ENCODE measurements around the gene TUBA4B. TPM values are rescaled to one million over a fixed set of nuclear protein-coding genes. Genes with fewer than 3 reads are reported as not detected.
A peak's percentile ranks its signal among the peaks of the same experiment; 100 is the strongest.

The TUBA4B gene
- polyA plus RNA-seq, 3 donors: not detected

DNA sequence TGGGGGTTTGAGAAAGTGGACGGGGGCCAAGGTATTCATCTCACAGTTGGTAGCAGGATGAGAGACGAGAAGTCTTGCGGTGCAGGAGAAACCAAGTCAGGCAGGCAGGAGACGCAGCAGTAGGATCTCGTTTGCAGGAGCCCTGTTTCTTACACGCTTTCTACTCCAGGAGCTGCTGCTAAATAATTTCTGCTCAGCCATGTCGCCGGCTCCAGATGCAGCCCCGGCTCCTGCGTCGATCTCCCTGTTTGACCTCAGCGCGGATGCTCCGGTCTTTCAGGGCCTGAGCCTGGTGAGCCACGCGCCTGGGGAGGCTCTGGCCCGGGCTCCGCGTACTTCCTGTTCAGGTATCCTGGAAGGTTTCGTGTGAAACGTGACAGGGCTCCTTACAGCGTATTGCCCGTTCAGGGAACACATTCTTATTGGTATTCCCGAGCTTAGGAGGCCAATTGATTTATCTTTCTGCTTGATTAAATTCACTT, 22.9 kb upstream of the TUBA4B start:
- Histone ChIP-seq H4K20me1 (ENCODE audit: insufficient read depth, low read length) (peaks cover 45% of the 10 kb centered on the region), H2AFZ (ENCODE audit: insufficient read depth, low read depth, low read length, poor library complexity, severe bottlenecking) (peak overlapping the region; percentile 82), H3K27me3 (ENCODE audit: control insufficient read depth in 2 of 2, insufficient read depth in 2 of 2, low read length in 2 of 2) (peaks cover 0 to 10% of the 10 kb centered on the region in 2 donors), H3K36me3 (replicated peaks in 1 of 2; ENCODE audit: control insufficient read depth in 1 of 2, insufficient read depth in 2 of 2, low read length in 2 of 2) (peaks cover 32 to 48% of the 10 kb centered on the region in 2 donors), H3K27ac (ENCODE audit: low read depth in 1 of 2, low read length in 2 of 2) (peak overlapping the region; percentile 67 to 86), H3K4me3 (replicated peaks in 1 of 3; ENCODE audit: low read depth in 2 of 3, low read length in 3 of 3) (peak overlapping the region; percentile 80 to 89 (median 81)), H3K4me2 (replicated peaks; ENCODE audit: extremely low read depth, low read length, poor library complexity, severe bottlenecking) (peak overlapping the region; percentile 96), H3K9ac (ENCODE audit: insufficient read depth, low read length, poor library complexity, severe bottlenecking) (peak overlapping the region; percentile 89), H3K4me1 (ENCODE audit: control insufficient read depth in 1 of 2, insufficient read depth in 2 of 2, low read length in 2 of 2) (peaks cover 40 to 42% of the 10 kb centered on the region in 2 donors), H3K79me2 (ENCODE audit: insufficient read depth, low read length) (peaks cover 27% of the 10 kb centered on the region), H3K9me3 (replicated peaks in 1 of 2; ENCODE audit: control insufficient read depth in 1 of 2, insufficient read depth in 1 of 2, low read length in 2 of 2) (no peaks in the 10 kb centered on the region)
- Mint-ChIP-seq H3K27ac (peak overlapping the region; percentile 88 to 99 (median 96)), H3K4me3 (peak overlapping the region; percentile 95 to 98), H3K4me1 (peaks cover 45% of the 10 kb centered on the region), H3K36me3 (peaks cover 54 to 63% of the 10 kb centered on the region in 2 donors), H3K27me3 (ENCODE audit: low read depth in 3 of 3) (peaks cover 14 to 22% (median 16%) of the 10 kb centered on the region in 3 donors), H3K9me3 (peaks cover 0 to 5% (median 0%) of the 10 kb centered on the region in 7 donors)
- TF ChIP-seq, protein P1, sequence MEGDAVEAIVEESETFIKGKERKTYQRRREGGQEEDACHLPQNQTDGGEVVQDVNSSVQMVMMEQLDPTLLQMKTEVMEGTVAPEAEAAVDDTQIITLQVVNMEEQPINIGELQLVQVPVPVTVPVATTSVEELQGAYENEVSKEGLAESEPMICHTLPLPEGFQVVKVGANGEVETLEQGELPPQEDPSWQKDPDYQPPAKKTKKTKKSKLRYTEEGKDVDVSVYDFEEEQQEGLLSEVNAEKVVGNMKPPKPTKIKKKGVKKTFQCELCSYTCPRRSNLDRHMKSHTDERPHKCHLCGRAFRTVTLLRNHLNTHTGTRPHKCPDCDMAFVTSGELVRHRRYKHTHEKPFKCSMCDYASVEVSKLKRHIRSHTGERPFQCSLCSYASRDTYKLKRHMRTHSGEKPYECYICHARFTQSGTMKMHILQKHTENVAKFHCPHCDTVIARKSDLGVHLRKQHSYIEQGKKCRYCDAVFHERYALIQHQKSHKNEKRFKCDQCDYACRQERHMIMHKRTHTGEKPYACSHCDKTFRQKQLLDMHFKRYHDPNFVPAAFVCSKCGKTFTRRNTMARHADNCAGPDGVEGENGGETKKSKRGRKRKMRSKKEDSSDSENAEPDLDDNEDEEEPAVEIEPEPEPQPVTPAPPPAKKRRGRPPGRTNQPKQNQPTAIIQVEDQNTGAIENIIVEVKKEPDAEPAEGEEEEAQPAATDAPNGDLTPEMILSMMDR (IDR thresholded peaks at IDR 0.05): no peak
- WGBS (ENCODE audit: insufficient coverage): under 1% methylated on average over 24 of the region's 24 CpGs
- peak in 2 of 3 donors; percentile 47 to 54 for DNase-seq
- intact Hi-C loops (cut with micrococcal nuclease): loop anchor here in 1 of 2 donors (2.0 kb wide), 1 partner anchor 19 kb away; no protein-coding TSS in a partner anchor

DNA sequence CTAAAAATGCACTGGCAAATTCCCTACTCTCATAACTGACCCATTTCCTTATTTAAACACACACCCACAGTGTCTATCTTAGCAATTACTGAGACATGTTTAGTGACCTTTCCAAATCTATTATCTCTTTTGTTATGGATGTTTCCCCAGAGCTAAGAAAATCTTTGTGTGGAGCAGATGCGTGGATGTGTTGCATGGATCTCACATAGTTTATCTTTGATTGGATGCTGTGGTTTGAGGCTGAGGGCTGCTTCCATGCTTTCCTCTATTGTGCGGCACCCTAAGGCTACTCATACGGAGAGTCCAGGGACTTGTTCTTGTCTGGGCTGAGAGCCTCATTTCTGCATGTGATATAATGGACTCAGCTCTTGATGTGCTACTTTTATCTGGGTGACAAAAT, 18.7 kb upstream of the TUBA4B start:
- peaks cover 72 to 75% of the 10 kb centered on the region in 2 donors for H3K36me3 Mint-ChIP-seq
- H3K4me3 Mint-ChIP-seq: no peak overlapping the region

More for the DNA sequence above, 18.7 kb upstream of the TUBA4B start:
- peaks cover 66 to 78% of the 10 kb centered on the region in 2 donors for H3K36me3 ChIP-seq (replicated peaks in 1 of 2; ENCODE audit: control insufficient read depth in 1 of 2, insufficient read depth in 2 of 2, low read length in 2 of 2)
- WGBS (ENCODE audit: insufficient coverage): 96% methylated on average over 3 of the region's 3 CpGs
- no peak for DNase-seq
- no peak overlapping the region for H3K9ac ChIP-seq (ENCODE audit: insufficient read depth, low read length, poor library complexity, severe bottlenecking)
- Mint-ChIP-seq H3K9me3 (peaks cover 0 to 2% (median 0%) of the 10 kb centered on the region in 7 donors), H3K27ac (no peak overlapping the region), H3K4me1 (peaks cover 13% of the 10 kb centered on the region), H3K27me3 (ENCODE audit: low read depth in 3 of 3) (no peaks in the 10 kb centered on the region)
- peaks cover 10 to 11% of the 10 kb centered on the region in 2 donors for H3K4me1 ChIP-seq (ENCODE audit: control insufficient read depth in 1 of 2, insufficient read depth in 2 of 2, low read length in 2 of 2)
- H3K27me3 ChIP-seq (ENCODE audit: control insufficient read depth in 2 of 2, insufficient read depth in 2 of 2, low read length in 2 of 2): no peaks in the 10 kb centered on the region
- no peak overlapping the region for H3K4me2 ChIP-seq (replicated peaks; ENCODE audit: extremely low read depth, low read length, poor library complexity, severe bottlenecking)
- H3K9me3 ChIP-seq (replicated peaks in 1 of 2; ENCODE audit: control insufficient read depth in 1 of 2, insufficient read depth in 1 of 2, low read length in 2 of 2): no peaks in the 10 kb centered on the region
- no peak overlapping the region for H3K27ac ChIP-seq (ENCODE audit: low read depth in 1 of 2, low read length in 2 of 2)
- TF ChIP-seq, protein P1 (IDR thresholded peaks at IDR 0.05): no peak
- peaks cover 5% of the 10 kb centered on the region for H3K79me2 ChIP-seq (ENCODE audit: insufficient read depth, low read length)
- peaks cover 4% of the 10 kb centered on the region for H4K20me1 ChIP-seq (ENCODE audit: insufficient read depth, low read length)
- H3K4me3 ChIP-seq (replicated peaks in 1 of 3; ENCODE audit: low read depth in 2 of 3, low read length in 3 of 3): no peak overlapping the region
- intact Hi-C loops (cut with micrococcal nuclease): no loop called here
- no peak overlapping the region for H2AFZ ChIP-seq (ENCODE audit: insufficient read depth, low read depth, low read length, poor library complexity, severe bottlenecking)
